ENCODE measurements around the gene CNTN5. TPM values are rescaled to one million over a fixed set of nuclear protein-coding genes. Genes with fewer than 3 reads are reported as not detected.
"Not testable (repeated sequence)": the region's sequence is repeated elsewhere in the genome, so short reads cannot be mapped to it uniquely, and the experiment has no call there.

The CNTN5 gene
- total RNA-seq, 2 experiments from 2014 or later = not detected

DNA sequence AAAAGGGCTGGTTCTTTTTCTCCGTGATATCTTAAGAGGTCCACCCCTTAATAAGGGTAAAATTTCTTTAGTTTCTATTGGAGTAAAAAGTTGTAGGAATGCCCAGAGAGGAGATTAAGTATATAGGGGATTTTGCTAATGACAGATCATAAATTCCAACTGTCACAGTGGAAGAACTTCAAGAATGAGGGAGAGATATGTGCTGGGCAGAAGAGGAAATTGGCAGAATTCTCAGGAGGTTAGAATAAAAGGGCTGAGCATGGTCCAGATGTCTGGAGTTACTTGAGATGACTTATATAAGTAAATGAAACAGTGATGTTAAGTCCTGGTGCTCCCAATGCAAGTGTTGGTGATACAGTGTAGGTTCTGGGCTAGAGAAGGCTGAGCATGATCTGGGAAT lies 1248.8 kb downstream of the CNTN5 start:
- H3K36me3 Mint-ChIP-seq (ENCODE audit: low read depth) = no peaks in the 10 kb centered on the region
- H3K27me3 Mint-ChIP-seq = no peaks in the 10 kb centered on the region
- H3K4me3 Mint-ChIP-seq = no peak overlapping the region
- no peak for TF ChIP-seq CTCF (IDR thresholded peaks at IDR 0.05)
- ChIA-PET POLR2A (no interaction called here), CTCF (no interaction called here)
- ATAC-seq (ENCODE audit: poor library complexity) (no peak), DNase-seq (no peak)
- H3K9me3 Mint-ChIP-seq = peaks cover 15% of the 10 kb centered on the region
- Histone ChIP-seq H3K27ac (ENCODE audit: low read depth in 1 of 2, low read length in 2 of 2) (no peak overlapping the region), H3K4me3 (ENCODE audit: low read length) (no peak overlapping the region), H3K9me3 (ENCODE audit: control insufficient read depth in 1 of 2, insufficient read depth in 1 of 2, low read length in 2 of 2) (peaks cover 0 to 12% of the 10 kb centered on the region in 2 experiments), H3K27me3 (ENCODE audit: control insufficient read depth in 1 of 2, insufficient read depth in 2 of 2, low read length in 2 of 2) (no peaks in the 10 kb centered on the region), H3K4me1 (ENCODE audit: insufficient read depth, low read length) (no peaks in the 10 kb centered on the region), H3K36me3 (ENCODE audit: insufficient read depth, low read length) (no peaks in the 10 kb centered on the region)
- no peak overlapping the region for H3K27ac Mint-ChIP-seq
- intact Hi-C loops (cut with DNase I, micrococcal nuclease) = no loop called here
- H3K4me1 Mint-ChIP-seq (ENCODE audit: low read depth) = no peaks in the 10 kb centered on the region

GRCh38 chr11:100273066-100273815 lies 1252.5 kb downstream of the CNTN5 start:
- DNase-seq = no peak
- CTCF ChIA-PET = no interaction called here

DNA sequence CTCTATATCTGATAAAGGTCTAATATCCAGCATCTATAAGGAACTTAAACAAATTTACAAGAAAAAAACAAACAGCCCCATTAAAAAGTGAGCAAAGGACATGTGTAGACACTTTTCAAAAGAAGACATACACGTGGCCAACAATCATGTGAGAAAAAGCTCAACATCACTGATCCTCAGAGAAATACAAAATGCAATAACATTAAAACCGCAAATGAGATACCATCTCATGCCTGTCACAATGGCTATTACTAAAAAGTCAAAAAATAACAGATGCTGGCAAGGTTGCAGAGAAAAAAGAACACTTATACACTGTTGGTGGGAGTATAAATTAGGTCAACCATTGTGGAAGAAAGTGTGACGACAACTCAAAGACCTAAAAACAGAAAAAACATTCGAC lies 1253.7 kb downstream of the CNTN5 start:
- DNase-seq; POLR2A ChIA-PET; H3K27ac Mint-ChIP-seq; H3K36me3 ChIP-seq (ENCODE audit: insufficient read depth, low read length); H3K36me3 Mint-ChIP-seq (ENCODE audit: low read depth); H3K4me3 Mint-ChIP-seq; CTCF ChIA-PET; ATAC-seq (ENCODE audit: poor library complexity); H3K27me3 ChIP-seq (ENCODE audit: control insufficient read depth in 1 of 2, insufficient read depth in 2 of 2, low read length in 2 of 2); H3K4me1 Mint-ChIP-seq (ENCODE audit: low read depth); H3K4me1 ChIP-seq (ENCODE audit: insufficient read depth, low read length); H3K4me3 ChIP-seq (ENCODE audit: low read length); H3K27ac ChIP-seq (ENCODE audit: low read depth in 1 of 2, low read length in 2 of 2); intact Hi-C loops (cut with DNase I, micrococcal nuclease); H3K27me3 Mint-ChIP-seq: not testable (repeated sequence)
- peaks cover 18% of the 10 kb centered on the region for H3K9me3 Mint-ChIP-seq
- H3K9me3 ChIP-seq (ENCODE audit: control insufficient read depth in 1 of 2, insufficient read depth in 1 of 2, low read length in 2 of 2) = peaks cover 0 to 12% of the 10 kb centered on the region in 2 experiments

More at GRCh38 chr11:100273066-100273815, 1252.5 kb downstream of the CNTN5 start:
- Histone ChIP-seq H3K9me3 (ENCODE audit: control insufficient read depth in 1 of 2, insufficient read depth in 1 of 2, low read length in 2 of 2) (peaks cover 0 to 12% of the 10 kb centered on the region in 2 experiments), H3K4me1 (ENCODE audit: insufficient read depth, low read length) (no peaks in the 10 kb centered on the region), H3K27me3 (ENCODE audit: control insufficient read depth in 1 of 2, insufficient read depth in 2 of 2, low read length in 2 of 2) (no peaks in the 10 kb centered on the region), H3K36me3 (ENCODE audit: insufficient read depth, low read length) (no peaks in the 10 kb centered on the region), H3K27ac (ENCODE audit: low read depth in 1 of 2, low read length in 2 of 2) (no peak overlapping the region), H3K4me3 (ENCODE audit: low read length) (no peak overlapping the region)
- H3K27me3 Mint-ChIP-seq = no peaks in the 10 kb centered on the region
- intact Hi-C loops (cut with DNase I, micrococcal nuclease) = no loop called here
- H3K4me1 Mint-ChIP-seq (ENCODE audit: low read depth) = no peaks in the 10 kb centered on the region
- H3K27ac Mint-ChIP-seq = no peak overlapping the region
- H3K36me3 Mint-ChIP-seq (ENCODE audit: low read depth) = no peaks in the 10 kb centered on the region
- POLR2A ChIA-PET = no interaction called here
- H3K9me3 Mint-ChIP-seq = peaks cover 18% of the 10 kb centered on the region
- TF ChIP-seq CTCF (IDR thresholded peaks at IDR 0.05) = no peak
- H3K4me3 Mint-ChIP-seq = no peak overlapping the region
- ATAC-seq (ENCODE audit: poor library complexity) = no peak

DNA sequence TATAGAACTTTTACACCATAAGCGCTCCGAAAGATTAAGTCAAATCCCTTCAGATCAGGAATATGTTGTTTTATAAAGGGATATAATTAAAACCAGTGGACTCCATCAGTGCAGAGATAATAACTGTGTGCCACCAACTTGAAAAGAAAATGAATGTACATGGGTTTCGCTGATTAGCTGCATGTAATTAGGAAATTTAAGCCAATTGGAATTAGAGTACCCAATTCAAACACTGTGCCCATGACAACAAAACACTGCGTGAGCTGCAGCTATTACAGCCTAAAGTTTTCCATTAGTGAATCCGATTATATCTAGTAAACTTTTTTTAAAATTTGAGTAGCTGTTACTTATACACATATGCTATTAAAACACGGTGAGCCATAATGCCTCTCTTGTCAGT lies 1274.0 kb downstream of the CNTN5 start:
- Mint-ChIP-seq H3K27me3 (no peaks in the 10 kb centered on the region), H3K9me3 (peaks cover 5% of the 10 kb centered on the region), H3K4me1 (ENCODE audit: low read depth) (no peaks in the 10 kb centered on the region), H3K27ac (no peak overlapping the region), H3K4me3 (no peak overlapping the region), H3K36me3 (ENCODE audit: low read depth) (no peaks in the 10 kb centered on the region)
- intact Hi-C loops (cut with DNase I, micrococcal nuclease) = no loop called here
- DNase-seq (no peak), ATAC-seq (ENCODE audit: poor library complexity) (no peak)
- Histone ChIP-seq H3K9me3 (ENCODE audit: control insufficient read depth in 1 of 2, insufficient read depth in 1 of 2, low read length in 2 of 2) (no peaks in the 10 kb centered on the region), H3K4me1 (ENCODE audit: insufficient read depth, low read length) (no peaks in the 10 kb centered on the region), H3K27me3 (ENCODE audit: control insufficient read depth in 1 of 2, insufficient read depth in 2 of 2, low read length in 2 of 2) (no peaks in the 10 kb centered on the region), H3K4me3 (ENCODE audit: low read length) (no peak overlapping the region), H3K36me3 (ENCODE audit: insufficient read depth, low read length) (no peaks in the 10 kb centered on the region), H3K27ac (ENCODE audit: low read depth in 1 of 2, low read length in 2 of 2) (no peak overlapping the region)
- TF ChIP-seq CTCF (IDR thresholded peaks at IDR 0.05) = no peak
- POLR2A ChIA-PET = no interaction called here
- CTCF ChIA-PET = no interaction called here

Measured in CD4-positive, alpha-beta T cell (primary cell).